ENCODE results near the gene STAT5B. TPM values are rescaled to one million over a fixed set of nuclear protein-coding genes. Genes with fewer than 3 reads are reported as not detected.
"Not testable (repeated sequence)": the region's sequence is repeated elsewhere in the genome, so short reads cannot be mapped to it uniquely, and the experiment has no call there.

The STAT5B gene
- total RNA-seq, 1 experiment from 2014 or later = 38.0 TPM

- DNase-seq (ENCODE audit: extremely low read depth, low read depth) = no peak
These were observed 5.0 kb downstream of the STAT5B start for GRCh38 chr17:42271006-42271778.

DNA sequence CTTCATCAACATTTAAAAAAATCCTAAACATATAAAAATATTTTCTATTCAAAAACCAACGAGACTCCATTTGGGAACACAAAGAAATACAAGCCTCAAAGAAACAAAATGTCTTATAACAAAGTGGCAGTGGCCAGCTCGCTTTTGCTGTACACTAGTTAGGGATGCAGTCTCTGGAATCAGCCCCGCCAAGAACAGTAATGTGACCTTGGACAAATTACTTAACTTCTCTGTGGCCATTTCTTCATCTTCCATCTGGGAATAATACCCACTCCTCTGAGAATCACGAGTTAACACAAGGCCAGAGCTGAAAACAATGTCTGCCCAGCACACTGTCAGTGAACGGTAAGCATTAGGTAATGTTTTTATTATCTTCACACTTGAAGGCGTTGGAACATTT lies 5.6 kb downstream of the STAT5B start:
- DNase-seq (ENCODE audit: extremely low read depth, low read depth) = no peak

DNA sequence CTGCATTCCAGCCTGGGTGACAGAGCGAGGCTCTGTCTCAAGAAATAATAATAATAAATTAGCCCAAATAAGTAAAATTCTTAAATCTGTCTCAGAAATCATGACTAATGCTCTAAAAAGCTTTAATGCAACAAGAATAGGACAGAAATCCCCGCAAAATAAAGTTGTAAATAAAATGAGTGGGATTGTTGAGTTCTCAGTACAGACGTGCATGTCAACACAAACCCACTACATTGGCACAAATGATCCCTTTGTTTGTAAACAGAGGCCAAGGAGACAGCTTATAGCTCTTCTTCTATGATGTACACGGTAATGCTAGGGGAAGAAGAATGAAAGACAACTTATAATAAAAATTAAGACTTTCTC lies 6.0 kb downstream of the STAT5B start:
- DNase-seq (ENCODE audit: extremely low read depth, low read depth) = no peak

DNA sequence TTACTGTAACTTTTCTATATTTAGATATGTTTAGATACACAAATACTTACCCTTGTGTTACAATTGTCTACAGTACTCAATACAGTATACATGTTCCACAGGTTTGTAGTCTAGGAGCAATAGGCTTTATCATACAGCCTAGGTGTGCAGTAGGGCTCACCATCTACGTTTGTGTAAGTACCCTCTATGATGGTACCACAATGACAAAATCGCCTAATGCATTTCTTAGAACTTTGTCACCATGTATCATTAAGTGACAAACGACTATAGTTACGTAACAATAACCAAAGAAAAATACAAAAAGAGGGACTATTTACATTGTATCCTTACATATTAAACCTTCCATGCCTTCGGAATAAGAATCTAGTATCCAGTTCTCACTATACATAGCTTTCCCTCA lies 8.0 kb downstream of the STAT5B start:
- DNase-seq (ENCODE audit: extremely low read depth, low read depth) = no peak

- peak; percentile 91 for DNase-seq (ENCODE audit: extremely low read depth, low read depth)
These were observed 9.0 kb downstream of the STAT5B start for GRCh38 chr17:42266918-42267766.

DNA sequence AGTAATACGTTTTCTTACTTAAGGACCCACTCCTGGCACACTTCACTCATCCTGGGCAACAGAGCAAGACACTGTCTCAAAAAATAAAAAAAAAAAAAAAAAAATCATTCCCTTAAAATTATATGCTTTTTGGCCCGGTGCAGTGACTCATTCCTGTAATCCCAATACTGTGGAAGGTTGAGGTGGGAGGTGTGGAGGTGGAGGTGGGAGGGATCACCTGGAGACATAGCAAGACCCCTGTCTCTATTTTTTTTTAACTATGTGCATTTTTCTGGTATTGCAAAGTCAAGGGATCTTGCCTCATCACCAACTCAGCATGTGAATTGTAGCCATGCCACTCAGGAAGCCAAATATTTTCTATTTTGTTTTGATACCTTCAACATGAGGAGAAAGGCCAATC lies 9.7 kb downstream of the STAT5B start:
- no peak for DNase-seq (ENCODE audit: extremely low read depth, low read depth)

GRCh38 chr17:42264366-42264765 lies 11.8 kb downstream of the STAT5B start:
- DNase-seq (ENCODE audit: extremely low read depth, low read depth) = not testable (repeated sequence)

DNA sequence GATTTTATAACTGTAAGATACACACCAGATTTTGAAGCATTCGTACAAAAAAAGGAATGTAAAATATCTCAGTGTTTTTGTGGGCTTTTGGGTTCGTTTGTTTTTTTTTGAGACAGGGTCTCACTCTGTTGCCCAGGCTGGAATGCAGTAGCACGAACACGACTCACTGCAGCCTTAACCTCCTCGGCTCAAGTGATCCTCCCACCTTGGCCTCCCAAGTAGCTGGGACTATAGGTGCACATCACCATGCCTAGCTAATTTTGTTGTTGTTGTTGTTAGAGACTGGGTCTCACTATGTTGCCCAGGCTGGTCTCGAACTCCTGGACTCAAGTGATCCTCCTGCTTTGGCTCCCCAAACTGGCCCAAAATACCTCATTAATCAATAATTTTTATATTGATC lies 15.9 kb downstream of the STAT5B start:
- no peak for DNase-seq (ENCODE audit: extremely low read depth, low read depth)

GRCh38 chr17:42255445-42255844 lies 20.7 kb downstream of the STAT5B start:
- no peak for DNase-seq (ENCODE audit: extremely low read depth, low read depth)

DNA sequence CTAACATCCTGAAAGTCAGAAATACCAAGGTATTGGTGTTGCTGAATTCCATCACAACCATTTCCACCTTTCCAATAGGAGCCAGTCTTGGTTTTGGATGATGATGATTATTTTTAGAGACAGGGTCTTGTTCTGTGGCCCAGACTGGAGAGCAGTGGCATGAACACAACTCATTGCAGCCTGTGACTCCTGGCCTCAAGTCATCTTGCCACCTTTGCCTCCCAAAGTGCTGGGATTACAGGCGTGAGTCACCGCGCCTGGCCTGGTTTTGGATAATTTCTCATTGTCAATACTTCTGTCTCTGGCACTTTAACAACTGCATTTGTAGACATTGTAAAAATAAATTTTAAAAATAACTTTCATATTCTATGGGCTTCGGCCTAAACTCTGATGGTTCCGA lies 22.6 kb downstream of the STAT5B start:
- no peak for DNase-seq (ENCODE audit: extremely low read depth, low read depth)

GRCh38 chr17:42252597-42253550 lies 23.3 kb downstream of the STAT5B start:
- DNase-seq (ENCODE audit: extremely low read depth, low read depth) = no peak

GRCh38 chr17:42251115-42251514 lies 25.1 kb downstream of the STAT5B start:
- DNase-seq (ENCODE audit: extremely low read depth, low read depth) = no peak

DNA sequence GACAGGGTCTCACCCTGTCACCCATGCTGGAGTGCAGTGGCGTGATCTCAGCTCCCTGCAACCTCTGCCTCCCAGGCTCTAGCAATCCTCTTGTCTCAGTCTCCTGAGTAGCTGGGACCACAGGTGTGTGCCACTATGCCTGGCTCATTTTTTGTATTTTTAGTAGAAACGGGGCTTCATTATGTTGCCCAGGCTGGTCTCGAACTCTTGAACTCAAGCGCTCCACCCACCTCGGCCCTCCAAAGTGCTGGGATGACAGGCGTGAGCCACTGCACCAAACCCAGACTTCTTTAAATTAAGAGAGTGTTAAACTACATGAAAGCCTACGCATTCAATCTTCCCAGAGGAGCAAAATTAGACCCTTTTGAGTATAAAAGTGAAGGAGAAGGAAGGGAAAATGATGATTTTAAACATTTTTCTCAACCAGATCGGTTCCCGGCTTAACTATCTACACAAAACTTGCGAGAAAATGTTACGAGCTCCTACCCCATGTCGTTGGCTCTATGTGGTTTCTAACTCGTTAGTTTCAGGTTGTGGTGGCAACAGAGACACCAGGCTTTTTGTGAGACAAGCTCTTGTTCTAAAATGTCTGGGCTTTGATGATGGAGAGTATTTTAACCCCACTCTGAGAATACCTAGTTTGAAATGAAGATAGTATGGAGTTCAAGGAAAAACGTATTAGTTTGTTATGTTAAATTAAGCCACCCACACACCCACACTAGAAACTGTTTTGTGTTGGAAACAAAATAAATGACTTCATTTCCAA lies 26.3 kb downstream of the STAT5B start:
- no peak for DNase-seq (ENCODE audit: extremely low read depth, low read depth)

GRCh38 chr17:42248351-42249179 lies 27.6 kb downstream of the STAT5B start:
- peak; percentile 38 for DNase-seq (ENCODE audit: extremely low read depth, low read depth)

DNA sequence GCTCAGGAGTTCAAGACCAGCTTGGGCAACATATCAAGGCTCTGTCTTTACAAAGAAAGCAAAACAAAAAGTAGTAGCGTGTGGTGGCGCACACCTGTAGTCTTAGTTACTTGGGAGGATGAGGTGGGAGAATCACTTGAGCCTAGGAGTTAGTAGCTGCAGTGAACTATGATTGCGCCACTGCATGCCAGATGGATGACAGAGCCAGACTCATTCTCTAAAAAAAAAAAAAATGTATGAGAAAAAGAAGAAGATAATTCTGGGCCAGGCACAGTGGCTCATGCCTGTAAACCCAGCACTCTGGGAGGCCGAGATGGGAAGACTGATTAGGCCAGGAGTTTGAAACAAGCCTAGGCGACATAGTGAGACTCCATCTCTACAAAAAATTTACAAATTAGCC lies 28.5 kb downstream of the STAT5B start:
- DNase-seq (ENCODE audit: extremely low read depth, low read depth) = no peak

DNA sequence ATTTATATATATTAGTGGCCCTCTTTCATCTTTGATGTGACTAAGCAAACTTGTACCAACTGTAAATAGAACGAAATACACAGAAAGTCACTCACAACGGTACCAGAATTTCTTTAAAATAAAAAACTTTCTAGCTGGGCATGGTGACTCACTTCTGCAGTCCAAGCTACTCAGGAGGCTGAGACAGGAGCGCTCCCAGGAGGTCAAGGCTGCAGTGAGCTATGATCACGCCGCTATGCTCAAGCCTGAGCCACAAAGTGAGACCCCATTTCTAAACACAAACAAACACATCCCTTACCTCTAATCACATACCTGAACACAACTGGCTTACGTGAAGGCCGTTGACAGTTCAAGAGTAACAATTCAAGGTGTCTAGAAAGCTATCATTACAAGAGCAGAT lies 29.7 kb downstream of the STAT5B start:
- DNase-seq (ENCODE audit: extremely low read depth, low read depth) = no peak

DNA sequence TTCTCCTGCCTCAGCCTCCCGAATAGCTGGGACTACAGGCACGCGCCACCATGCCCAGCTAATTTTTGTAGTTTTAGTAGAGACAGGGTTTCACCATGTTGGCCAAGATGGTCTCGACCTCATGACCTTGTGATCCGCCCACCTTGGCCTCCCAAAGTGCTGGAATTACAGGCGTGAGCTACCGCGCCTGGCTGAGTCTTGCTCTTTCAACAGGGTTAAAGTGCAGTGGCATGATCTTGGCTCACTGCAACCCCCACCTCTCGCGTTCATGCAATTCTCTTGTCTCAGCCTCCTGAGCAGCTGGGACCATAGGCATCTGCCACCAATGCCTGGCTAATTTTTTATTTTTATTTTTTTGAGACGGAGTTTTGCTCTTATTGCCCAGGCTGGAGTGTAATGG lies 31.0 kb downstream of the STAT5B start:
- DNase-seq (ENCODE audit: extremely low read depth, low read depth) = not testable (repeated sequence)

GRCh38 chr17:42244116-42244515 lies 32.1 kb downstream of the STAT5B start:
- DNase-seq (ENCODE audit: extremely low read depth, low read depth) = not testable (repeated sequence)

DNA sequence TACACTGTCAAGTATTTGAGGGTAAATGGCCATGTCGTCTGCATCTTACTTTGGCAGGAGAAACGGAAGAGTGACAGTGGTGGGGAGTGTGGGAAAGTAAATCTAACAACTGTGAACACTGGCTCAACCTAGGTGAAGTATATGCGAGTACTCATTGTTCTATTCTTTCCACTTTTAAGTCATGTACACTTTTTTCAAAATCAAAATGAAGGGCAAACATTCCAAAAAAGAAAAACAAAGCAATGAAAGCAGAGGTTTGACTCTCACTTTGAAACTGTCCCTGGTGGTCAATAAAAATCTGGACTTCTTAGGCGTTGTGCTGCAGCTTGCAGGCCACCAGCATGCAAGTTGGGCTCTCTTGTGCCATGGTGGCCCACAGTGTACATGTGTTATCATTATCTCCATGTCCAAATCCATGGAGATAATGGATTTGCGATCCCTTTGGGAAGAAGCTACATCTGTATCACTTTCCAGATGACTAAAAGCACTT lies 32.7 kb downstream of the STAT5B start:
- no peak for DNase-seq (ENCODE audit: extremely low read depth, low read depth)
